Endodermal cell (in vitro differentiated cells): ENCODE data around the gene SOWAHD. TPM values are rescaled to one million over a fixed set of nuclear protein-coding genes. Genes with fewer than 3 reads are reported as not detected.

ENCODE experiments used
- DNase-seq: peaks from one replicate; pipeline ENCODE4 v3.0.0-alpha.2; 2017
- H3K27ac ChIP-seq: 2 replicates; pipeline ENCODE4 v1.5.1; 2013; ENCODE audit warnings: mild to moderate bottlenecking, low read depth, low read length, moderate library complexity
- H3K27me3 ChIP-seq: 2 replicates; pipeline ENCODE4 v1.6.1; 2013; ENCODE audit warnings: mild to moderate bottlenecking, low read length, moderate library complexity; ENCODE audit not compliant: insufficient read depth, control insufficient read depth, poor library complexity, severe bottlenecking
- H3K36me3 ChIP-seq: 2 replicates; pipeline ENCODE4 v1.7.0; 2013; ENCODE audit warnings: mild to moderate bottlenecking, low read length, moderate library complexity; ENCODE audit not compliant: control insufficient read depth, insufficient read depth
- H3K4me1 ChIP-seq: one replicate; pipeline ENCODE4 v1.7.0; 2013; ENCODE audit warnings: low read length; ENCODE audit not compliant: control insufficient read depth, insufficient read depth
- H3K4me3 ChIP-seq: 2 replicates; pipeline ENCODE4 v1.5.1; 2013; ENCODE audit warnings: mild to moderate bottlenecking, low read length, moderate library complexity
- H3K9ac ChIP-seq: 2 replicates; pipeline ENCODE4 v1.6.1; 2013; ENCODE audit warnings: mild to moderate bottlenecking, low read length, moderate library complexity; ENCODE audit not compliant: poor library complexity, severe bottlenecking; ENCODE audit errors: extremely low read depth
- H3K9me3 ChIP-seq: 2 replicates; pipeline ENCODE4 v1.6.1; 2013; ENCODE audit warnings: mild to moderate bottlenecking, low read length, moderate library complexity; ENCODE audit not compliant: control insufficient read depth
- H3K27ac Mint-ChIP-seq: 2 replicates; pipeline ENCODE4 v1.8.0; 2020; ENCODE audit warnings: mixed read lengths
- H3K27me3 Mint-ChIP-seq: 2 replicates; pipeline ENCODE4 v1.8.0; 2021; ENCODE audit warnings: mild to moderate bottlenecking, mixed read lengths; ENCODE audit not compliant: insufficient read depth
- H3K36me3 Mint-ChIP-seq: 2 replicates; pipeline ENCODE4 v1.8.0; 2020; ENCODE audit warnings: low read depth, mixed read lengths
- H3K4me1 Mint-ChIP-seq: 2 replicates; pipeline ENCODE4 v1.8.0; 2020; ENCODE audit warnings: mixed read lengths
- H3K4me3 Mint-ChIP-seq: 2 replicates; pipeline ENCODE4 v1.8.0; 2020; ENCODE audit warnings: mild to moderate bottlenecking, moderate library complexity, mixed read lengths
- H3K9me3 Mint-ChIP-seq: 2 replicates; pipeline ENCODE4 v1.8.0; 2020; ENCODE audit warnings: mild to moderate bottlenecking, mixed read lengths
- WGBS, 2 experiments: methylation state at CpG; one replicate each; pipeline versions ENCODE4 v1.1.5 to v1.1.7; 2013; ENCODE audit warnings: missing lambda C conversion rate in 2 of 2, mixed read lengths in 1 of 2; ENCODE audit not compliant: insufficient coverage in 1 of 2, insufficient read length in 1 of 2; 5-methylcytosine and 5-hydroxymethylcytosine counted together
- long read RNA-seq, 4 experiments: library from polyadenylated mRNA in 2 of 4; library from RNA in 1 of 4; library from capped mRNA in 1 of 4; stranded (forward) in 3 of 4; unstranded in 1 of 4; transcript quantifications; one replicate each; pipeline ENCODE4 v2.0.0, GENCODE V29; 2020 to 2021; ENCODE audit warnings: inconsistent platforms in 1 of 4
- polyA plus RNA-seq, 2 experiments: library from polyadenylated mRNA; stranded (reverse); fragments of 50-300 nt; gene quantifications; one replicate each; pipeline ENCODE4 v1.2.3, GENCODE V29; 2013
- total RNA-seq, 2 donors: library from RNA; stranded (reverse); fragmentation: NEBNext Ultra II Directional in 1 of 2; extraction: Animal tissue kit (Norgen Biotek cat#: 25700) in 1 of 2; gene quantifications; 2 replicates in 1 of 2; 3 replicates in 1 of 2; pipeline ENCODE4 v1.2.1, GENCODE V29; 2021
- TF ChIP-seq, protein P1 (sequence below): fragments of 200-600 bp; sonication (generic); conservative IDR thresholded peaks from 2 replicates; pipeline ENCODE4 v1.5.0; 2021; ENCODE audit warnings: antibody characterized with exemption, mild to moderate bottlenecking

Gene SOWAHD, protein sequence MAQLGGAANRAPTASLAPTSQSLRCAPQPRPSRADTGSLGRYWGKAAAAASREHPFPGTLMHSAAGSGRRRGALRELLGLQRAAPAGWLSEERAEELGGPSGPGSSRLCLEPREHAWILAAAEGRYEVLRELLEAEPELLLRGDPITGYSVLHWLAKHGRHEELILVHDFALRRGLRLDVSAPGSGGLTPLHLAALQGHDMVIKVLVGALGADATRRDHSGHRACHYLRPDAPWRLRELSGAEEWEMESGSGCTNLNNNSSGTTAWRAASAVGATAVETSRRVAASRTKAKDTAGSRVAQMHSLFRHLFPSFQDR
- total RNA-seq: 1 to 10 TPM; 1.7 to 2.7 TPM
- 0.57 TPM for polyA plus RNA-seq (2013, experiment 1 of 2)
- polyA plus RNA-seq (2013, experiment 2 of 2): 0.29 TPM
- long read RNA-seq, experiment 1, partial matches to known transcripts: 0 of 3 reads
- long read RNA-seq, experiment 1, other reads (novel, unspliced or antisense): 0 of 3 reads
- long read RNA-seq, experiment 2, partial matches to known transcripts: 0 of 4 reads
- long read RNA-seq, experiment 2, other reads (novel, unspliced or antisense): 0 of 4 reads
- long read RNA-seq, experiment 3: 0 reads
- long read RNA-seq, experiment 4, partial matches to known transcripts: 0 of 1 reads
- long read RNA-seq, experiment 4, other reads (novel, unspliced or antisense): 0 of 1 reads

DNA sequence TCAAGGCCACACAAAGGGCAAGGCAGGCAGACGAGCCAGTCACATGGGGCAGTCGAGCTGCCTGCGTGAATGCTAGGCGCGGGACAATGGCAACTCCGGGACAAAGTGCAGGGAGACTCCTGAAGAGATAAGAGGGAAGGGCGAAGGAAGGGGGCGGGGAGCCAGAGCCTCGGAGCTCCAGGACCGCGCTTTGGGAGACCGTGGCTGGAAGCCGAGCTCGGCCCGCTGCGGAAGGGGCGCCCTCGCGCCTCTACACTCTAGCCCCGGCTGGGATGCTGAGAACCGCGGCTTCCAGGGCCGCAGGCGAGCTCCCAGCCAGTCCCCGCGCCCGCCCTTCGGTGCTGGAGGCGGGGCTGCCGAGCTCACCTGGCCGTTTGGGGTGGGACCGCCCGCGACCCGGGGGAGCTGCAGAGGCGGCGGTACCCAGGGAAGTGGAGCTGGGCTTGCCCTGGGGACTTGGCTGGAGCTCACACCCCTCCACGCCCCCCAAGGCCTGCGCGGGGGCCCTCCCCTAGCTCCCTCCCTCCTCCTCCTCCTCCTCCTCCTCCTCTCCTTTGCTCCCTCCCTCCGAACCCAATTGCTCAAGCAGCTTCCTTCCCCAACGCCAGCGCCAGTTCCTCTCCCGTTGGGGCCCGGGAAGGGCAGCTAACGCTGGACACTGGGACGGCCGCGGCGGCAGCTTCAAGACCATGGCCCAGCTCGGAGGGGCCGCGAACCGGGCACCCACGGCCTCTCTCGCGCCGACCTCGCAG, at the start of gene SOWAHD:
TSS of gene SOWAHD (plus strand) at position 610 of the 752 bp plus-strand sequence. CDS start at position 690, 80 bp downstream.
- Mint-ChIP-seq H3K4me1 (peaks cover 6% of the 10 kb centered on the region), H3K27ac (peak within 1 kb of the TSS; percentile 93), H3K4me3 (peak within 1 kb of the TSS; percentile 66), H3K27me3 (peaks cover 19% of the 10 kb centered on the region), H3K9me3 (peaks cover 64% of the 10 kb centered on the region), H3K36me3 (no peaks in the 10 kb centered on the region)
- peak; percentile 85 for DNase-seq
- Histone ChIP-seq H3K4me1 (no peaks in the 10 kb centered on the region), H3K9ac (peak within 1 kb of the TSS; percentile 20), H3K27me3 (peaks cover 13% of the 10 kb centered on the region), H3K4me3 (peak within 1 kb of the TSS; percentile 67), H3K27ac (no peak within 1 kb of the TSS), H3K9me3 (no peaks in the 10 kb centered on the region), H3K36me3 (no peaks in the 10 kb centered on the region)
- TF ChIP-seq, protein P1, sequence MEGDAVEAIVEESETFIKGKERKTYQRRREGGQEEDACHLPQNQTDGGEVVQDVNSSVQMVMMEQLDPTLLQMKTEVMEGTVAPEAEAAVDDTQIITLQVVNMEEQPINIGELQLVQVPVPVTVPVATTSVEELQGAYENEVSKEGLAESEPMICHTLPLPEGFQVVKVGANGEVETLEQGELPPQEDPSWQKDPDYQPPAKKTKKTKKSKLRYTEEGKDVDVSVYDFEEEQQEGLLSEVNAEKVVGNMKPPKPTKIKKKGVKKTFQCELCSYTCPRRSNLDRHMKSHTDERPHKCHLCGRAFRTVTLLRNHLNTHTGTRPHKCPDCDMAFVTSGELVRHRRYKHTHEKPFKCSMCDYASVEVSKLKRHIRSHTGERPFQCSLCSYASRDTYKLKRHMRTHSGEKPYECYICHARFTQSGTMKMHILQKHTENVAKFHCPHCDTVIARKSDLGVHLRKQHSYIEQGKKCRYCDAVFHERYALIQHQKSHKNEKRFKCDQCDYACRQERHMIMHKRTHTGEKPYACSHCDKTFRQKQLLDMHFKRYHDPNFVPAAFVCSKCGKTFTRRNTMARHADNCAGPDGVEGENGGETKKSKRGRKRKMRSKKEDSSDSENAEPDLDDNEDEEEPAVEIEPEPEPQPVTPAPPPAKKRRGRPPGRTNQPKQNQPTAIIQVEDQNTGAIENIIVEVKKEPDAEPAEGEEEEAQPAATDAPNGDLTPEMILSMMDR: no peak
- WGBS, 2 experiments: 0% methylated on average over 53 of the region's 59 CpGs; no CpG with 5 or more reads in 1 of the 2 experiments

DNA sequence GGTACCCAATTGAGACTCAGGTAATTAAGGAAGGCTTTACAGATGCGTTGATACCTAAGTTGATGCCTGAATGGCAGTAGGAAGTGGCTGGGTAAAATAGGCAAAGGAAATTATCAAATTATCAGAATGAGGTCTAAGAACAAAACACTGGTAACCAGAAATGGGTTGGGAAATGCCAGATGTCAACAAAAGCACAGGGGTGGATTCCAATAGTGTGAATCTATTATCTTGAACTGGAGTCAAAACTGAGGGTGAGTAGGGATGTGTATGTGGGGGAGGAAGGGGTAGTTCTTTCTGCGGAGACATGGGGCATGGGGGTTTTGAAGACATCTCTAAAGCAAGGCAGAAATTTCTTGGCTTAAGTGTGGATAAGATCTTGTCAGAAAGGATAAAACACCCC, 49.5 kb upstream of the SOWAHD start:
- H3K4me1 Mint-ChIP-seq: peaks cover 4% of the 10 kb centered on the region
- 89 to 100% methylated on average over 1 to 2 of the region's 2 CpGs for WGBS, 2 experiments
- no peak for DNase-seq
- Histone ChIP-seq H3K4me1 (no peaks in the 10 kb centered on the region), H3K4me3 (no peak overlapping the region), H3K9ac (no peak overlapping the region), H3K27ac (no peak overlapping the region), H3K9me3 (no peaks in the 10 kb centered on the region), H3K36me3 (no peaks in the 10 kb centered on the region), H3K27me3 (no peaks in the 10 kb centered on the region)
- TF ChIP-seq, protein P1: no peak
- H3K9me3 Mint-ChIP-seq: peaks cover 48% of the 10 kb centered on the region
- peaks cover 4% of the 10 kb centered on the region for H3K27me3 Mint-ChIP-seq
- H3K27ac Mint-ChIP-seq: no peak overlapping the region
- H3K36me3 Mint-ChIP-seq: no peaks in the 10 kb centered on the region
- no peak overlapping the region for H3K4me3 Mint-ChIP-seq

GRCh38 chrX:119709630-119710029, 48.8 kb upstream of the SOWAHD start:
- H3K9me3 Mint-ChIP-seq: peaks cover 50% of the 10 kb centered on the region
- no peaks in the 10 kb centered on the region for H3K9me3 ChIP-seq
- H3K27me3 ChIP-seq: no peaks in the 10 kb centered on the region
- TF ChIP-seq, protein P1: no peak
- peaks cover 4% of the 10 kb centered on the region for H3K4me1 Mint-ChIP-seq
- H3K27ac ChIP-seq: no peak overlapping the region
- no peaks in the 10 kb centered on the region for H3K36me3 ChIP-seq
- H3K4me3 ChIP-seq: no peak overlapping the region
- H3K27me3 Mint-ChIP-seq: peaks cover 4% of the 10 kb centered on the region
- no peak overlapping the region for H3K9ac ChIP-seq
- no peak for DNase-seq
- H3K36me3 Mint-ChIP-seq: no peaks in the 10 kb centered on the region
- no peaks in the 10 kb centered on the region for H3K4me1 ChIP-seq
- no peak overlapping the region for H3K4me3 Mint-ChIP-seq
- 85% methylated on average over 3 of the region's 3 CpGs; no CpG with 5 or more reads in 1 of the 2 experiments for WGBS, 2 experiments
- H3K27ac Mint-ChIP-seq: no peak overlapping the region
